Measurements from ENCODE around the gene ETF1. TPM values are rescaled to one million over a fixed set of nuclear protein-coding genes. Genes with fewer than 3 reads are reported as not detected.

The ETF1 gene
- total and polyA plus RNA-seq, 9 of the 15 experiments (the other 6 are each of a cell fraction or from before 2014, with no cell fraction given) = 53.7 to 209 (median 164) TPM

DNA sequence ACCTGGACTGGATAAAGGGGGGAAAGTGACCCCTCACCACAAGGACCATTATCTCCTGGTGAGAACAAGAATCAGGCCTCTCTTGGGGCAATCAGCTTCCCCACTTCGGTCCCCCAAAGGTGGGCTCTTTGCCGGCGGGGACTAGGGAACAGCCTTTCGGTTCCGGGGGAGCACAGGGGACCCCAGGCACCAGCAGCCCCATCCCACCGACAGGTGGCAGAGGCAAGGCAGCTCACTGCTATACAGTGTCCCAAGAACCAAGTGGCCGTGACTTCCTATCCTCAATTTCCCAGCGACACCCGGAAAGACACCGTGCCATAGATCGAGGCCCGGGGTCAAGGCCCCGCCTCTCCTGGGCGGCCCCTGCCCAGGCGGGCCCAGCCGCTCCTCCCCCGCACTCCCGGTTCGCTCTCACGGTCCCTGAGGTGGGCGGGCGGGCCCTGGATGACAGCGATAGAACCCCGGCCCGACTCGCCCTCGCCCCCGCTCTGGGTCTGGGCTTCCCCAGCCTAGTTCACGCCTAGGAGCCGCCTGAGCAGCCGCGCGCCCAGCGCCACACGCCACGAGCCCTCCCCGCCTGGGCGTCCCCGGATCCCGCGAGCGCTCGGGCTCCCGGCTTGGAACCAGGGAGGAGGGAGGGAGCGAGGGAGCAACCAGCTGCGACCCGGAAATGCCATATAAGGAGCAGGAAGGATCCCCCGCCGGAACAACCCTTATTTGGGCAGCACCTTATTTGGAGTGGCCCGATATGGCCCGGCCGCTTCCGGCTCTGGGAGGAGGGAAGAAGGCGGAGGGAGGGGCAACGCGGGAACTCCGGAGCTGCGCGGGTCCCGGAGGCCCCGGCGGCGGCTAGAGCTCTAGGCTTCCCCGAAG is 78.4 kb downstream of the ETF1 start (continued):
- TF ChIP-seq, protein P1, sequence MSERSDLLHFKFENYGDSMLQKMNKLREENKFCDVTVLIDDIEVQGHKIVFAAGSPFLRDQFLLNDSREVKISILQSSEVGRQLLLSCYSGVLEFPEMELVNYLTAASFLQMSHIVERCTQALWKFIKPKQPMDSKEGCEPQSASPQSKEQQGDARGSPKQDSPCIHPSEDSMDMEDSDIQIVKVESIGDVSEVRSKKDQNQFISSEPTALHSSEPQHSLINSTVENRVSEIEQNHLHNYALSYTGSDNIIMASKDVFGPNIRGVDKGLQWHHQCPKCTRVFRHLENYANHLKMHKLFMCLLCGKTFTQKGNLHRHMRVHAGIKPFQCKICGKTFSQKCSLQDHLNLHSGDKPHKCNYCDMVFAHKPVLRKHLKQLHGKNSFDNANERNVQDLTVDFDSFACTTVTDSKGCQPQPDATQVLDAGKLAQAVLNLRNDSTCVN (CRISPR knock-in tag; IDR thresholded peaks at IDR 0.05) = no peak
- TF ChIP-seq FOXM1 (IDR thresholded peaks at IDR 0.05; ENCODE audit: low read depth) (no peak), FOXM1 (CRISPR knock-in tag; IDR thresholded peaks at IDR 0.05; ENCODE audit: low read depth) (0 out of 2 replicates have a peak, but pooled peaks have one; percentile 7), KLF10 (CRISPR knock-in tag; IDR thresholded peaks at IDR 0.05) (no peak), ZNF274 (IDR thresholded peaks at IDR 0.05; ENCODE audit: borderline replicate concordance, low read depth, low read length) (no peak), HOXB6 (CRISPR knock-in tag; IDR thresholded peaks at IDR 0.05; ENCODE audit: borderline replicate concordance) (no peak), ZC3H11A (IDR thresholded peaks at IDR 0.05; ENCODE audit: low read depth, low read length) (no peak), CBX5 (IDR thresholded peaks at IDR 0.05; ENCODE audit: borderline replicate concordance, low read depth) (no peak), SIN3B (IDR thresholded peaks at IDR 0.05; ENCODE audit: low read depth) (no peak; the same call in 1 of the 2 replicates), TARDBP (IDR thresholded peaks at IDR 0.05) (no peak), MTA2 (IDR thresholded peaks at IDR 0.05; ENCODE audit: low read depth) (no peak), ZNF175 (CRISPR knock-in tag; IDR thresholded peaks at IDR 0.05; ENCODE audit: low read depth) (peak; percentile 25; the same call in 1 of the 2 replicates), PML (IDR thresholded peaks at IDR 0.05; ENCODE audit: low read length) (0 out of 2 replicates have a peak, but pooled peaks have one; percentile 42), MYC (IDR thresholded peaks at IDR 0.05; ENCODE audit: low read depth, low read length) (peak; percentile 67), MYC (CRISPR knock-in tag; IDR thresholded peaks at IDR 0.05; ENCODE audit: borderline replicate concordance, low read depth) (peak; percentile 82; the same call in 1 of the 2 replicates), RHOXF2B (CRISPR knock-in tag; conservative IDR thresholded peaks at IDR 0.05) (no peak), WHSC1 (IDR thresholded peaks at IDR 0.05; ENCODE audit: low read length) (no peak), CBFA2T2 (conservative IDR thresholded peaks at IDR 0.05) (no peak), ARID1B (IDR thresholded peaks at IDR 0.05) (no peak; the same call in 1 of the 2 replicates), ZBTB1 (CRISPR knock-in tag; IDR thresholded peaks at IDR 0.05; ENCODE audit: borderline replicate concordance, low read depth) (no peak), MAFK (IDR thresholded peaks at IDR 0.05; ENCODE audit: low read length) (no peak), SP1 (CRISPR knock-in tag; IDR thresholded peaks at IDR 0.05) (peak; percentile 74), TGIF2 (CRISPR knock-in tag; IDR thresholded peaks at IDR 0.05) (no peak), RFX1 (IDR thresholded peaks at IDR 0.05) (no peak), MCM2 (IDR thresholded peaks at IDR 0.05; ENCODE audit: low read depth) (no peak)
- TF ChIP-seq, protein P2, sequence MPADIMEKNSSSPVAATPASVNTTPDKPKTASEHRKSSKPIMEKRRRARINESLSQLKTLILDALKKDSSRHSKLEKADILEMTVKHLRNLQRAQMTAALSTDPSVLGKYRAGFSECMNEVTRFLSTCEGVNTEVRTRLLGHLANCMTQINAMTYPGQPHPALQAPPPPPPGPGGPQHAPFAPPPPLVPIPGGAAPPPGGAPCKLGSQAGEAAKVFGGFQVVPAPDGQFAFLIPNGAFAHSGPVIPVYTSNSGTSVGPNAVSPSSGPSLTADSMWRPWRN (IDR thresholded peaks at IDR 0.05; ENCODE audit: low read depth) = no peak
- TF ChIP-seq, protein P3, sequence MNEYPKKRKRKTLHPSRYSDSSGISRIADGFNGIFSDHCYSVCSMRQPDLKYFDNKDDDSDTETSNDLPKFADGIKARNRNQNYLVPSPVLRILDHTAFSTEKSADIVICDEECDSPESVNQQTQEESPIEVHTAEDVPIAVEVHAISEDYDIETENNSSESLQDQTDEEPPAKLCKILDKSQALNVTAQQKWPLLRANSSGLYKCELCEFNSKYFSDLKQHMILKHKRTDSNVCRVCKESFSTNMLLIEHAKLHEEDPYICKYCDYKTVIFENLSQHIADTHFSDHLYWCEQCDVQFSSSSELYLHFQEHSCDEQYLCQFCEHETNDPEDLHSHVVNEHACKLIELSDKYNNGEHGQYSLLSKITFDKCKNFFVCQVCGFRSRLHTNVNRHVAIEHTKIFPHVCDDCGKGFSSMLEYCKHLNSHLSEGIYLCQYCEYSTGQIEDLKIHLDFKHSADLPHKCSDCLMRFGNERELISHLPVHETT (CRISPR knock-in tag; conservative IDR thresholded peaks at IDR 0.05 in 1 of 2, IDR thresholded peaks at IDR 0.05 in 1 of 2) = peak in 1 of 2 experiments; percentile 90; a peak in 2 of 4 replicates
